HG03521 (cell line): ENCODE data around the gene TIMM10B.
"Not testable (repeated sequence)": the region's sequence is repeated elsewhere in the genome, so short reads cannot be mapped to it uniquely, and the experiment has no call there.

Source experiments
- ATAC-seq: cut with Tn5 transposase; IDR thresholded peaks from one replicate; pipeline ENCODE4 v1.9.1; 2021; ENCODE audit warnings: mild to moderate bottlenecking, moderate library complexity; ENCODE audit not compliant: unreplicated experiment

TIMM10B gene

GRCh38 chr11:6504166-6504565 is 22.9 kb downstream of the TIMM10B start:
- no peak for ATAC-seq

DNA sequence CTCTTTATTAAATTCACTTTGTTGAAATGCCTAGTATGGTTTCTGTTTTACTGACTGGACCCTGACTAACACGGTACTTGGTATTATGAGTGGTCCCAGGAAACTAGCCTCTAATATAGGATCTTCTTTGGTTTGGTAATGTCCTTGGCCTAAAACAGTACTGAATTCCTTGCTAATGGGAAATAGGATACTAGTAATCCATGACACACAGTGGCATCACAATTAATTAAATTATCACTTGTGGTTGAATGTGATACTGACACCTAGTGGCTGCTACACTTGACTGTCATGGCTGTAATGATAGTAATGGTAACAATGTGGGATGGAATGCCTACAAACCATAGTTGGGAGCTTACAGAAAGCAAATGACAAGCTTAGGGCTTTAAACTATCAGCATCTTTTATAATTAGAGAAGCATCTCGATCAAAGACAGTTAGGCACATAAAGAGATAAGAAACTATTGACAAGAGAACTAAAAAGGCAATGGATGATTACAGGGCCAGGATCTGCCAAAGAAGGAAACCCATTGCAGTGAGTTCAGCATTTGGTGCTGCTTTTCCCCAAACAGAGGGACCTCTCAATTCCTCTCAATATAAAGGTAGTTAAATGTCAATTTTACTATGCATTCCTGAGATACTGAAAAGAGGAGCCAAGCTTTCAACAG is 24.4 kb downstream of the TIMM10B start:
- ATAC-seq: peak; percentile 58

- no peak for ATAC-seq
Measured at GRCh38 chr11:6516865-6517264, 35.6 kb downstream of the TIMM10B start.

- ATAC-seq: no peak
Measured at GRCh38 chr11:6520265-6520664, 39.0 kb downstream of the TIMM10B start.

- ATAC-seq: not testable (repeated sequence)
Measured at GRCh38 chr11:6521946-6522345, 40.6 kb downstream of the TIMM10B start.

DNA sequence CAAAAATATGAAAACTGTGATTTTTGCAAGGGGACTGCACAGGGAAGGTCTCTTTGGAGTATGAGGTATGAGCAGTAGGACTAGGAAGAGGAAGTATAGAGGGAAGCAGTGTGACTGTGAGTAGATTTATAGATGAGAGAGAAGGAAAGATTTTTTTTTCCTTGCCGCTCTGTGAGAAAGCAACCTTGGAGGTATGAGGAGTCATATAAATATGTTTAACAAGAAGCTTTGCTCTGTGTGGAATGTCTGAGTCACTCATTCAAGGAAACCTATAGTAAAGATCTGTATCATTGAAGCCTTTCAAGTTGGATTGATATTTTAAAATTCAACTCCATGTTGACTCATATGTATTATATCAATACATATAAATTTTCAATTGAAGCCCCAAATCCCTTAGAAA is 42.0 kb downstream of the TIMM10B start:
- no peak for ATAC-seq

- no peak for ATAC-seq
Measured at GRCh38 chr11:6526411-6527135, 45.3 kb downstream of the TIMM10B start.

GRCh38 chr11:6529266-6529665 is 48.0 kb downstream of the TIMM10B start:
- no peak for ATAC-seq

- no peak for ATAC-seq
Measured at GRCh38 chr11:6530848-6531247, 49.5 kb downstream of the TIMM10B start.

GRCh38 chr11:6531267-6531752 is 50.0 kb downstream of the TIMM10B start:
- peak; percentile 55 for ATAC-seq
